GM23338 (cell line): ENCODE data around the gene DROSHA. TPM values are rescaled to one million over a fixed set of nuclear protein-coding genes. Genes with fewer than 3 reads are reported as not detected.
A peak's percentile ranks its signal among the peaks of the same experiment; 100 is the strongest.

ENCODE experiments used
- ATAC-seq: fragments of 200-7000 bp; cut with Tn5 transposase; 3 replicates; pipeline ENCODE4 v1.9.1; 2020
- DNase-seq: peaks from one replicate; pipeline ENCODE4 v3.0.0-alpha.2; 2015; ENCODE audit warnings: low spot score
- H2AFZ ChIP-seq: fragments of 200-600 bp; sonication (generic); 2 replicates; pipeline ENCODE4 v1.8.0; 2016; ENCODE audit warnings: antibody characterized with exemption, mild to moderate bottlenecking, moderate library complexity
- H3F3A ChIP-seq: fragments of 200-600 bp; sonication (generic); replicated peaks from 2 replicates; pipeline ENCODE4 v1.8.0; 2017; ENCODE audit warnings: antibody characterized with exemption, mixed run types, low read depth
- H3K27ac ChIP-seq: fragments of 200-600 bp; sonication (generic); 2 replicates; pipeline ENCODE4 v1.6.1; 2016; ENCODE audit warnings: low read depth
- H3K27me3 ChIP-seq: fragments of 200-600 bp; sonication (generic); 2 replicates; pipeline ENCODE4 v1.8.0; 2016; ENCODE audit warnings: mild to moderate bottlenecking, mixed run types, moderate library complexity; ENCODE audit not compliant: insufficient read depth
- H3K36me3 ChIP-seq: fragments of 200-600 bp; sonication (generic); 2 replicates; pipeline ENCODE4 v1.8.0; 2016; ENCODE audit warnings: mild to moderate bottlenecking; ENCODE audit not compliant: insufficient read depth
- H3K4me1 ChIP-seq: fragments of 200-600 bp; sonication (generic); 2 replicates; pipeline ENCODE4 v1.8.0; 2016; ENCODE audit warnings: mild to moderate bottlenecking, moderate library complexity; ENCODE audit not compliant: insufficient read depth
- H3K4me2 ChIP-seq: fragments of 200-600 bp; sonication (generic); 2 replicates; pipeline ENCODE4 v1.7.1; 2017; ENCODE audit warnings: mixed run types
- H3K4me3 ChIP-seq: fragments of 200-600 bp; sonication (generic); 2 replicates; pipeline ENCODE4 v1.6.1; 2016; ENCODE audit warnings: mixed run types
- H3K79me2 ChIP-seq: fragments of 200-600 bp; sonication (generic); replicated peaks from 2 replicates; pipeline ENCODE4 v1.8.0; 2017; ENCODE audit warnings: mild to moderate bottlenecking; ENCODE audit not compliant: insufficient read depth
- H3K9me2 ChIP-seq: fragments of 200-600 bp; sonication (generic); 2 replicates; pipeline ENCODE4 v1.8.0; 2017; ENCODE audit not compliant: insufficient read depth
- H4K20me1 ChIP-seq: fragments of 200-600 bp; sonication (generic); replicated peaks from 2 replicates; pipeline ENCODE4 v1.8.0; 2017; ENCODE audit warnings: mild to moderate bottlenecking; ENCODE audit not compliant: insufficient read depth
- H3K27ac Mint-ChIP-seq: 2 replicates; pipeline ENCODE4 v1.8.0; 2020; ENCODE audit warnings: inconsistent platforms, mild to moderate bottlenecking, moderate library complexity, mixed read lengths
- H3K27me3 Mint-ChIP-seq: 3 replicates; pipeline ENCODE4 v1.8.0; 2022; ENCODE audit warnings: low read depth, mild to moderate bottlenecking, moderate library complexity, mixed read lengths, inconsistent platforms; ENCODE audit not compliant: insufficient read depth, poor library complexity
- H3K36me3 Mint-ChIP-seq: 3 replicates; pipeline ENCODE4 v1.8.0; 2021; ENCODE audit warnings: low read depth, mild to moderate bottlenecking, inconsistent platforms, moderate library complexity, mixed read lengths
- H3K4me1 Mint-ChIP-seq: 3 replicates; pipeline ENCODE4 v1.8.0; 2020; ENCODE audit warnings: mild to moderate bottlenecking, inconsistent platforms, mixed read lengths
- H3K4me3 Mint-ChIP-seq: 3 replicates; pipeline ENCODE4 v1.8.0; 2021; ENCODE audit warnings: moderate library complexity, mild to moderate bottlenecking, inconsistent platforms, mixed read lengths
- H3K9me3 Mint-ChIP-seq: 3 replicates; pipeline ENCODE4 v1.8.0; 2020; ENCODE audit warnings: moderate library complexity, mild to moderate bottlenecking, inconsistent platforms, mixed read lengths
- CREB1 ChIP-seq: fragments of 250-450 bp; sonication (Bioruptor Pico); IDR thresholded peaks from 2 replicates; pipeline ENCODE4 v1.5.0; 2020; ENCODE audit warnings: low read depth, mild to moderate bottlenecking, moderate library complexity
- CTCF ChIP-seq, 2 experiments: fragments of 200-600 bp in 1 of 2; sonication (generic) in 1 of 2; conservative IDR thresholded peaks; 2 replicates each; pipeline versions ENCODE4 v1.5.1 to v1.6.1; 2016 to 2017; ENCODE audit warnings: antibody characterized with exemption in 2 of 2, low read depth in 2 of 2, mild to moderate bottlenecking in 2 of 2, moderate library complexity in 1 of 2
- ETS1 ChIP-seq: IDR thresholded peaks from 2 replicates; pipeline ENCODE4 v1.6.1; 2016; ENCODE audit warnings: antibody characterized with exemption
- EZH2 ChIP-seq: fragments of 200-600 bp; sonication (generic); IDR thresholded peaks from one replicate; pipeline ENCODE4 v1.8.0; 2017; ENCODE audit warnings: antibody characterized with exemption, mild to moderate bottlenecking, low read depth; ENCODE audit not compliant: unreplicated experiment
- EZH2phosphoT487 ChIP-seq: fragments of 200-600 bp; sonication (generic); IDR thresholded peaks from one replicate; pipeline ENCODE4 v1.8.1; 2018; ENCODE audit warnings: antibody characterized with exemption; ENCODE audit not compliant: unreplicated experiment
- JUNB ChIP-seq: IDR thresholded peaks from one replicate; pipeline ENCODE4 v1.6.1; 2016; ENCODE audit warnings: antibody characterized with exemption; ENCODE audit not compliant: unreplicated experiment
- NANOG ChIP-seq: IDR thresholded peaks from 2 replicates; pipeline ENCODE4 v1.6.1; 2016; ENCODE audit warnings: antibody characterized with exemption, borderline replicate concordance
- POLR2AphosphoS5 ChIP-seq: IDR thresholded peaks from 2 replicates; pipeline ENCODE4 v1.6.1; 2016; ENCODE audit warnings: antibody characterized with exemption, low read depth
- STAT1 ChIP-seq: IDR thresholded peaks from one replicate; pipeline ENCODE4 v1.6.1; 2016; ENCODE audit warnings: antibody characterized with exemption; ENCODE audit not compliant: unreplicated experiment
- ZNF114 ChIP-seq: fragments of 250-450 bp; sonication (Bioruptor Pico); IDR thresholded peaks from 2 replicates; pipeline ENCODE4 v1.5.0; 2020; ENCODE audit warnings: mild to moderate bottlenecking, moderate library complexity
- ZNF331 ChIP-seq: fragments of 250-450 bp; sonication (Bioruptor Pico); IDR thresholded peaks from 2 replicates; pipeline ENCODE4 v1.5.0; 2020; ENCODE audit warnings: low read depth, mild to moderate bottlenecking, moderate library complexity
- polyA plus RNA-seq: library from polyadenylated mRNA; unstranded; fragments of >200 nt; fragmentation: Nextera tagmentation; extraction: Ambion mirVana; gene quantifications from 2 replicates; pipeline ENCODE4 v1.2.1, GENCODE V29; 2016
- total RNA-seq: library from RNA; depleted of rRNA; stranded (reverse); fragments of >200 nt; shearing (Covaris generic); gene quantifications from 2 replicates; pipeline ENCODE4 v1.2.3, GENCODE V29; 2014
- TF ChIP-seq, protein P1 (sequence below): fragments of 250-450 bp; sonication (Bioruptor Pico); IDR thresholded peaks from 2 replicates; pipeline ENCODE4 v1.5.0; 2020; ENCODE audit warnings: mild to moderate bottlenecking, moderate library complexity
- TF ChIP-seq, protein P2 (sequence below): IDR thresholded peaks from one replicate; pipeline ENCODE4 v1.6.1; 2018; ENCODE audit warnings: antibody characterized with exemption; ENCODE audit not compliant: unreplicated experiment

The DROSHA gene
- total and polyA plus RNA-seq, 2 experiments from 2014 or later, result 70.6 to 87.8 TPM

- Mint-ChIP-seq H3K27ac (peak overlapping the region; percentile 95), H3K9me3 (peaks cover 34% of the 10 kb centered on the region), H3K27me3 (peaks cover 7% of the 10 kb centered on the region), H3K4me1 (peaks cover 23% of the 10 kb centered on the region), H3K36me3 (peaks cover 86% of the 10 kb centered on the region), H3K4me3 (no peak overlapping the region)
- Histone ChIP-seq H3K9me2 (no peaks in the 10 kb centered on the region), H4K20me1 (no peaks in the 10 kb centered on the region), H3K4me2 (peak overlapping the region; percentile 48), H3K4me3 (0 out of 2 replicates have a peak overlapping the region, but pooled peaks have one; percentile 6), H2AFZ (no peak overlapping the region), H3K36me3 (peaks cover 12% of the 10 kb centered on the region; the same call in 1 of the 2 replicates), H3K27ac (peak overlapping the region; percentile 87), H3K4me1 (peaks cover 21% of the 10 kb centered on the region), H3F3A (no peaks in the 10 kb centered on the region), H3K27me3 (no peaks in the 10 kb centered on the region), H3K79me2 (no peaks in the 10 kb centered on the region)
- DNase-seq (peak; percentile 79), ATAC-seq (peak; percentile 94)
- no peak for TF ChIP-seq STAT1
- no peak for TF ChIP-seq POLR2AphosphoS5
- no peak for TF ChIP-seq JUNB
- TF ChIP-seq, protein P1, sequence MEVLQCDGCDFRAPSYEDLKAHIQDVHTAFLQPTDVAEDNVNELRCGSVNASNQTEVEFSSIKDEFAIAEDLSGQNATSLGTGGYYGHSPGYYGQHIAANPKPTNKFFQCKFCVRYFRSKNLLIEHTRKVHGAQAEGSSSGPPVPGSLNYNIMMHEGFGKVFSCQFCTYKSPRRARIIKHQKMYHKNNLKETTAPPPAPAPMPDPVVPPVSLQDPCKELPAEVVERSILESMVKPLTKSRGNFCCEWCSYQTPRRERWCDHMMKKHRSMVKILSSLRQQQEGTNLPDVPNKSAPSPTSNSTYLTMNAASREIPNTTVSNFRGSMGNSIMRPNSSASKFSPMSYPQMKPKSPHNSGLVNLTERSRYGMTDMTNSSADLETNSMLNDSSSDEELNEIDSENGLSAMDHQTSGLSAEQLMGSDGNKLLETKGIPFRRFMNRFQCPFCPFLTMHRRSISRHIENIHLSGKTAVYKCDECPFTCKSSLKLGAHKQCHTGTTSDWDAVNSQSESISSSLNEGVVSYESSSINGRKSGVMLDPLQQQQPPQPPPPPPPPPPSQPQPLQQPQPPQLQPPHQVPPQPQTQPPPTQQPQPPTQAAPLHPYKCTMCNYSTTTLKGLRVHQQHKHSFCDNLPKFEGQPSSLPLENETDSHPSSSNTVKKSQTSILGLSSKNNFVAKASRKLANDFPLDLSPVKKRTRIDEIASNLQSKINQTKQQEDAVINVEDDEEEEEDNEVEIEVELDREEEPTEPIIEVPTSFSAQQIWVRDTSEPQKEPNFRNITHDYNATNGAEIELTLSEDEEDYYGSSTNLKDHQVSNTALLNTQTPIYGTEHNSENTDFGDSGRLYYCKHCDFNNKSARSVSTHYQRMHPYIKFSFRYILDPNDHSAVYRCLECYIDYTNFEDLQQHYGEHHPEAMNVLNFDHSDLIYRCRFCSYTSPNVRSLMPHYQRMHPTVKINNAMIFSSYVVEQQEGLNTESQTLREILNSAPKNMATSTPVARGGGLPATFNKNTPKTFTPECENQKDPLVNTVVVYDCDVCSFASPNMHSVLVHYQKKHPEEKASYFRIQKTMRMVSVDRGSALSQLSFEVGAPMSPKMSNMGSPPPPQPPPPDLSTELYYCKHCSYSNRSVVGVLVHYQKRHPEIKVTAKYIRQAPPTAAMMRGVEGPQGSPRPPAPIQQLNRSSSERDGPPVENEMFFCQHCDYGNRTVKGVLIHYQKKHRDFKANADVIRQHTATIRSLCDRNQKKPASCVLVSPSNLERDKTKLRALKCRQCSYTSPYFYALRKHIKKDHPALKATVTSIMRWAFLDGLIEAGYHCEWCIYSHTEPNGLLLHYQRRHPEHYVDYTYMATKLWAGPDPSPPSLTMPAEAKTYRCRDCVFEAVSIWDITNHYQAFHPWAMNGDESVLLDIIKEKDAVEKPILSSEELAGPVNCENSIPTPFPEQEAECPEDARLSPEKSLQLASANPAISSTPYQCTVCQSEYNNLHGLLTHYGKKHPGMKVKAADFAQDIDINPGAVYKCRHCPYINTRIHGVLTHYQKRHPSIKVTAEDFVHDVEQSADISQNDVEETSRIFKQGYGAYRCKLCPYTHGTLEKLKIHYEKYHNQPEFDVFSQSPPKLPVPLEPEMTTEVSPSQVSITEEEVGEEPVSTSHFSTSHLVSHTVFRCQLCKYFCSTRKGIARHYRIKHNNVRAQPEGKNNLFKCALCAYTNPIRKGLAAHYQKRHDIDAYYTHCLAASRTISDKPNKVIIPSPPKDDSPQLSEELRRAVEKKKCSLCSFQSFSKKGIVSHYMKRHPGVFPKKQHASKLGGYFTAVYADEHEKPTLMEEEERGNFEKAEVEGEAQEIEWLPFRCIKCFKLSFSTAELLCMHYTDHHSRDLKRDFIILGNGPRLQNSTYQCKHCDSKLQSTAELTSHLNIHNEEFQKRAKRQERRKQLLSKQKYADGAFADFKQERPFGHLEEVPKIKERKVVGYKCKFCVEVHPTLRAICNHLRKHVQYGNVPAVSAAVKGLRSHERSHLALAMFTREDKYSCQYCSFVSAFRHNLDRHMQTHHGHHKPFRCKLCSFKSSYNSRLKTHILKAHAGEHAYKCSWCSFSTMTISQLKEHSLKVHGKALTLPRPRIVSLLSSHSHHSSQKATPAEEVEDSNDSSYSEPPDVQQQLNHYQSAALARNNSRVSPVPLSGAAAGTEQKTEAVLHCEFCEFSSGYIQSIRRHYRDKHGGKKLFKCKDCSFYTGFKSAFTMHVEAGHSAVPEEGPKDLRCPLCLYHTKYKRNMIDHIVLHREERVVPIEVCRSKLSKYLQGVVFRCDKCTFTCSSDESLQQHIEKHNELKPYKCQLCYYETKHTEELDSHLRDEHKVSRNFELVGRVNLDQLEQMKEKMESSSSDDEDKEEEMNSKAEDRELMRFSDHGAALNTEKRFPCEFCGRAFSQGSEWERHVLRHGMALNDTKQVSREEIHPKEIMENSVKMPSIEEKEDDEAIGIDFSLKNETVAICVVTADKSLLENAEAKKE (CRISPR knock-in tag), result peak; percentile 86
- no peak for TF ChIP-seq EZH2
- TF ChIP-seq NANOG, result peak; percentile 46; the same call in 1 of the 2 replicates
- no peak for TF ChIP-seq CREB1
- no peak for TF ChIP-seq ZNF114 (CRISPR knock-in tag)
- 0 out of 2 replicates have a peak, but pooled peaks have one; percentile 26 for TF ChIP-seq ETS1
- no peak for TF ChIP-seq ZNF331
- TF ChIP-seq EZH2phosphoT487, result no peak
- TF ChIP-seq CTCF (conservative IDR thresholded peaks at IDR 0.05; ENCODE audit: low read depth in 2 of 2), result no peak
- TF ChIP-seq, protein P2, sequence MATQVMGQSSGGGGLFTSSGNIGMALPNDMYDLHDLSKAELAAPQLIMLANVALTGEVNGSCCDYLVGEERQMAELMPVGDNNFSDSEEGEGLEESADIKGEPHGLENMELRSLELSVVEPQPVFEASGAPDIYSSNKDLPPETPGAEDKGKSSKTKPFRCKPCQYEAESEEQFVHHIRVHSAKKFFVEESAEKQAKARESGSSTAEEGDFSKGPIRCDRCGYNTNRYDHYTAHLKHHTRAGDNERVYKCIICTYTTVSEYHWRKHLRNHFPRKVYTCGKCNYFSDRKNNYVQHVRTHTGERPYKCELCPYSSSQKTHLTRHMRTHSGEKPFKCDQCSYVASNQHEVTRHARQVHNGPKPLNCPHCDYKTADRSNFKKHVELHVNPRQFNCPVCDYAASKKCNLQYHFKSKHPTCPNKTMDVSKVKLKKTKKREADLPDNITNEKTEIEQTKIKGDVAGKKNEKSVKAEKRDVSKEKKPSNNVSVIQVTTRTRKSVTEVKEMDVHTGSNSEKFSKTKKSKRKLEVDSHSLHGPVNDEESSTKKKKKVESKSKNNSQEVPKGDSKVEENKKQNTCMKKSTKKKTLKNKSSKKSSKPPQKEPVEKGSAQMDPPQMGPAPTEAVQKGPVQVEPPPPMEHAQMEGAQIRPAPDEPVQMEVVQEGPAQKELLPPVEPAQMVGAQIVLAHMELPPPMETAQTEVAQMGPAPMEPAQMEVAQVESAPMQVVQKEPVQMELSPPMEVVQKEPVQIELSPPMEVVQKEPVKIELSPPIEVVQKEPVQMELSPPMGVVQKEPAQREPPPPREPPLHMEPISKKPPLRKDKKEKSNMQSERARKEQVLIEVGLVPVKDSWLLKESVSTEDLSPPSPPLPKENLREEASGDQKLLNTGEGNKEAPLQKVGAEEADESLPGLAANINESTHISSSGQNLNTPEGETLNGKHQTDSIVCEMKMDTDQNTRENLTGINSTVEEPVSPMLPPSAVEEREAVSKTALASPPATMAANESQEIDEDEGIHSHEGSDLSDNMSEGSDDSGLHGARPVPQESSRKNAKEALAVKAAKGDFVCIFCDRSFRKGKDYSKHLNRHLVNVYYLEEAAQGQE, result no peak
These were observed 78.4 kb downstream of the DROSHA start for GRCh38 chr5:31453522-31453921.
